K562 (cell line): ENCODE measurements around the gene GRM5. TPM values are rescaled to one million over a fixed set of nuclear protein-coding genes. Genes with fewer than 3 reads are reported as not detected.

Experiments
- ATAC-seq: fragments of 200-7000 bp; cut with Tn5 transposase; 3 replicates; pipeline ENCODE4 v1.9.1; 2020; ENCODE audit warnings: moderate library complexity
- BruUV-seq: library from RNA; stranded (reverse); fragments of 400-500 nt; replicated peaks from 2 replicates; lab custom pipeline; 2021; lab: Mats Ljungman, UMichigan
- CTCF ChIA-PET: fragments of 300-600 bp; formaldehyde crosslinking; extraction: SDS; loops from one replicate; lab custom pipeline; 2021; ENCODE audit warnings: low intra/inter-chr PET ratio; lab: Yijun Ruan, JAX
- POLR2A ChIA-PET: fragments of 300-600, 350-650 bp; sonication (Branson Sonifier 250); formaldehyde crosslinking; extraction: SDS; loops from one replicate; lab custom pipeline; 2021; ENCODE audit warnings: antibody characterized with exemption, inconsistent platforms; lab: Yijun Ruan, JAX
- DNase-seq, 4 experiments: peaks; one replicate each; pipeline versions ENCODE4 v3.0.0 to v3.0.0-alpha.2; 2011 to 2018; ENCODE audit warnings: low spot score in 3 of 4, mixed read lengths in 3 of 4; ENCODE audit errors: extremely low read depth in 1 of 4
- FAIRE-seq: peaks from 2 replicates; lab custom pipeline; 2011; peaks lifted over from hg19 to GRCh38; lab: Jason Lieb, UNC
- H2AFZ ChIP-seq: 2 replicates; pipeline ENCODE4 v1.6.0; 2011; ENCODE audit warnings: low read depth, low read length, control low read depth, inconsistent platforms
- H3K27ac ChIP-seq: fragments of 200-600 bp; 3 replicates; pipeline ENCODE4 v1.8.0; 2011; ENCODE audit warnings: low read depth, mild to moderate bottlenecking, control low read depth, inconsistent platforms, low read length, moderate library complexity, mixed read lengths; ENCODE audit errors: extremely low read depth
- H3K27me3 ChIP-seq, 2 experiments: fragments of 300-600 bp in 1 of 2; 2 replicates in 1 of 2; 3 replicates in 1 of 2; pipeline versions ENCODE4 v1.6.0 to v1.8.0; 2011; ENCODE audit warnings: inconsistent platforms in 2 of 2, low read length in 2 of 2, mild to moderate bottlenecking in 1 of 2, mixed read lengths in 1 of 2, moderate library complexity in 1 of 2; ENCODE audit not compliant: control insufficient read depth in 2 of 2, insufficient read depth in 2 of 2
- H3K36me3 ChIP-seq: fragments of 300-600 bp; 3 replicates; pipeline ENCODE4 v1.8.0; 2011; ENCODE audit warnings: mild to moderate bottlenecking, low read length, inconsistent platforms; ENCODE audit not compliant: control insufficient read depth, insufficient read depth
- H3K4me1 ChIP-seq, 2 experiments: fragments of 200-600 bp in 1 of 2; replicated peaks in 1 of 2; 2 replicates in 1 of 2; 3 replicates in 1 of 2; pipeline versions ENCODE4 v1.5.1 to v1.8.0; 2011; ENCODE audit warnings: inconsistent platforms in 2 of 2, low read length in 2 of 2, mild to moderate bottlenecking in 1 of 2, mixed read lengths in 1 of 2, moderate library complexity in 1 of 2; ENCODE audit not compliant: control insufficient read depth in 2 of 2, insufficient read depth in 2 of 2
- H3K4me2 ChIP-seq: 2 replicates; pipeline ENCODE4 v1.6.1; 2011; ENCODE audit warnings: low read length, control low read depth, inconsistent platforms, mixed read lengths; ENCODE audit not compliant: insufficient read depth
- H3K4me3 ChIP-seq: fragments of 200-600 bp; sonication (generic), shearing (Covaris generic); 2 replicates; pipeline ENCODE4 v1.5.1; 2016; ENCODE audit warnings: control low read depth, inconsistent platforms
- H3K79me2 ChIP-seq: fragments of 200-600 bp; 3 replicates; pipeline ENCODE4 v1.8.0; 2011; ENCODE audit warnings: low read length, inconsistent platforms; ENCODE audit not compliant: control insufficient read depth, insufficient read depth
- H3K9ac ChIP-seq, 2 experiments: 2 replicates each; pipeline versions ENCODE4 v1.6.0 to v1.6.1; 2011; ENCODE audit warnings: low read depth in 2 of 2, low read length in 2 of 2, control low read depth in 1 of 2, inconsistent platforms in 1 of 2, mild to moderate bottlenecking in 1 of 2, mixed read lengths in 1 of 2; ENCODE audit not compliant: insufficient read depth in 1 of 2
- H3K9me1 ChIP-seq: one replicate; pipeline ENCODE4 v1.6.0; 2011; ENCODE audit warnings: inconsistent platforms, mild to moderate bottlenecking, low read length, moderate library complexity; ENCODE audit not compliant: control insufficient read depth, insufficient read depth
- H3K9me3 ChIP-seq: replicated peaks from 2 replicates; pipeline ENCODE4 v1.5.1; 2011; ENCODE audit warnings: low read depth, low read length, inconsistent platforms; ENCODE audit not compliant: control insufficient read depth, insufficient read depth
- H4K20me1 ChIP-seq: replicated peaks from 2 replicates; pipeline ENCODE4 v1.6.1; 2011; ENCODE audit warnings: low read length, inconsistent platforms, mixed read lengths; ENCODE audit not compliant: control insufficient read depth, insufficient read depth
- ARHGAP35 ChIP-seq: fragments of 450-650 bp; IDR thresholded peaks from 2 replicates; pipeline ENCODE4 v1.6.1; 2018; ENCODE audit not compliant: partially characterized antibody
- EHMT2 ChIP-seq: fragments of 450-650 bp; IDR thresholded peaks from 2 replicates; pipeline ENCODE4 v1.6.1; 2018; ENCODE audit warnings: antibody characterized with exemption
- ILK ChIP-seq: fragments of 450-650 bp; IDR thresholded peaks from 2 replicates; pipeline ENCODE4 v1.6.1; 2016; ENCODE audit warnings: missing genetic modification characterization, low read depth, mild to moderate bottlenecking, missing compliant biosample characterization, moderate library complexity, borderline replicate concordance
- MEF2D ChIP-seq: conservative IDR thresholded peaks from 2 replicates; pipeline ENCODE4 v1.6.1; 2016; ENCODE audit warnings: low read depth, missing genetic modification characterization, missing compliant biosample characterization
- PHB2 ChIP-seq: fragments of 450-650 bp; IDR thresholded peaks from 2 replicates; pipeline ENCODE4 v1.6.1; 2017; ENCODE audit warnings: low read depth
- SMAD1 ChIP-seq: fragments of 150-350 bp; IDR thresholded peaks from 2 replicates; pipeline ENCODE4 v1.6.1; 2014; ENCODE audit warnings: low read length, low read depth; ENCODE audit not compliant: partially characterized antibody
- TCF3 ChIP-seq: sonication (generic); formaldehyde crosslinking; IDR thresholded peaks from 2 replicates; pipeline ENCODE4 v1.4.0; 2020; ENCODE audit warnings: mild to moderate bottlenecking, missing genetic modification reagents
- U2AF1 ChIP-seq: fragments of 200-400 bp; formaldehyde crosslinking; optimal IDR thresholded peaks from 2 replicates; pipeline ENCODE3; 2017; ENCODE audit warnings: mild to moderate bottlenecking, low read depth, low read length, moderate library complexity
- ZNF695 ChIP-seq: fragments of 450-650 bp; formaldehyde crosslinking; IDR thresholded peaks from 2 replicates; pipeline ENCODE4 v1.4.0; 2020; ENCODE audit warnings: mild to moderate bottlenecking, moderate library complexity
- ZNF699 ChIP-seq: fragments of 250-450 bp; sonication (Bioruptor Pico); IDR thresholded peaks from 2 replicates; pipeline ENCODE4 v1.8.0; 2021; ENCODE audit warnings: mild to moderate bottlenecking, moderate library complexity; ENCODE audit not compliant: insufficient replicate concordance
- WGBS: fragments of 100-300 bp; shearing (Covaris generic); methylation state at CpG from one replicate; pipeline ENCODE4 v1.1.6; 2016; ENCODE audit warnings: low coverage, mixed read lengths; ENCODE audit not compliant: insufficient coverage; ENCODE audit errors: missing lambda C conversion rate; 5-methylcytosine and 5-hydroxymethylcytosine counted together
- in situ Hi-C: fragments of 300-500 bp; cut with MboI; formaldehyde crosslinking; loops from 4 replicates; pipeline ENCODE4 v1.15.0; 2018; ENCODE audit warnings: inconsistent platforms, mixed read lengths
- intact Hi-C: fragments of 100-400 bp; cut with micrococcal nuclease; formaldehyde crosslinking; loops from 2 replicates; pipeline ENCODE4 v1.14.2; 2022
- polyA plus RNA-seq, 8 experiments: library from polyadenylated mRNA; depleted of rRNA in 4 of 8; stranded (reverse) in 5 of 8; unstranded in 3 of 8; fragments of >200 nt; fragmentation: Nextera tagmentation in 2 of 8; fragmentation: Illumina TruSeq in 1 of 8; extraction: Ambion mirVana in 2 of 8; extraction: Trizol in 1 of 8; gene quantifications; 2 replicates each; pipeline versions ENCODE4 v1.2.1 to v1.2.3, GENCODE V29; 2011 to 2014; ENCODE audit warnings: inconsistent platforms in 1 of 8, missing spikeins in 1 of 8
- total RNA-seq, 7 experiments: library from RNA; depleted of rRNA in 6 of 7; stranded (reverse); fragments of >200 nt in 6 of 7; fragmentation: Illumina TruSeq in 2 of 7; extraction: Trizol in 2 of 7; gene quantifications; 2 replicates each; pipeline versions ENCODE4 v1.2.1 to v1.2.3, GENCODE V29; 2011 to 2021; ENCODE audit warnings: low replicate concordance in 1 of 7
- TF ChIP-seq, protein P1 (sequence below): fragments of 250-450 bp; sonication (Bioruptor Pico); IDR thresholded peaks from 2 replicates; pipeline ENCODE4 v1.4.0; 2020; ENCODE audit warnings: mild to moderate bottlenecking, moderate library complexity
- TF ChIP-seq, protein P2 (sequence below): sonication (generic); IDR thresholded peaks from 2 replicates; pipeline ENCODE4 v1.6.1; 2016

The GRM5 gene
- total and polyA plus RNA-seq, 9 of the 15 experiments (the other 6 are each of a cell fraction or from before 2014, with no cell fraction given), result not detected

DNA sequence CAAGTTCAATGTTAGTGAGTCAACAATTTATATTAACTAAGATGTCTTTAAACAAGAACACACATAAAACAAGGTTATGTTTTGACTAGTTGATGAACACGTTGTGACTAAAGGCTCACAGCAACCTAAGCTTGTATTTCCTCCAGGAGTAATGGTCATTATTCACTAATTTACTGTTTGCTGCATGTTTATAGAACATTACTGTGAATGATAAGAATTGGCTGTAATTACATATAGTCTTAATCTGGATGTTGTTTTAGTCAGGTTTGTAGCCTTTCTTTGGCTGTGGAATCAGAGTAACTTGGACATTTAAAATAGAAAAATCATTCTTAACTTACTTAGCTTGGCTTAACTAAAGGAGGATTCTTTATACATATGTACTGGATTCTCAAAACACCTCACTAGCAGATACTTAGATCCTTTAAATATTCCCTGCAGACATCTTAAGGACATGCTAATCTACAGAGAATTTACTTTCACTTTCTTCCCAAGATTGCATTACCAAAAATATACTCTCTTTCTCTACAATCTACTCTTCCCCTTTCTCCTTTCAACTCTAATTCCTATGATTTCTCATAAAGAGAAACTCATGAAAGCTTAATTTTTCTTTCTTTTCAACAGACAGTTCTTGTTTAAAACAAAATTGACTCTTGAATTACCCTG lies 408.6 kb downstream of the GRM5 start (continued):
- TF ChIP-seq, protein P1, sequence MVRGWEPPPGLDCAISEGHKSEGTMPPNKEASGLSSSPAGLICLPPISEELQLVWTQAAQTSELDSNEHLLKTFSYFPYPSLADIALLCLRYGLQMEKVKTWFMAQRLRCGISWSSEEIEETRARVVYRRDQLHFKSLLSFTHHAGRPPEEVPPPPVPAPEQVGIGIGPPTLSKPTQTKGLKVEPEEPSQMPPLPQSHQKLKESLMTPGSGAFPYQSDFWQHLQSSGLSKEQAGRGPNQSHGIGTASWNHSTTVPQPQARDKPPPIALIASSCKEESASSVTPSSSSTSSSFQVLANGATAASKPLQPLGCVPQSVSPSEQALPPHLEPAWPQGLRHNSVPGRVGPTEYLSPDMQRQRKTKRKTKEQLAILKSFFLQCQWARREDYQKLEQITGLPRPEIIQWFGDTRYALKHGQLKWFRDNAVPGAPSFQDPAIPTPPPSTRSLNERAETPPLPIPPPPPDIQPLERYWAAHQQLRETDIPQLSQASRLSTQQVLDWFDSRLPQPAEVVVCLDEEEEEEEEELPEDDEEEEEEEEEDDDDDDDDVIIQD (CRISPR knock-in tag), result no peak
- TF ChIP-seq, protein P2, sequence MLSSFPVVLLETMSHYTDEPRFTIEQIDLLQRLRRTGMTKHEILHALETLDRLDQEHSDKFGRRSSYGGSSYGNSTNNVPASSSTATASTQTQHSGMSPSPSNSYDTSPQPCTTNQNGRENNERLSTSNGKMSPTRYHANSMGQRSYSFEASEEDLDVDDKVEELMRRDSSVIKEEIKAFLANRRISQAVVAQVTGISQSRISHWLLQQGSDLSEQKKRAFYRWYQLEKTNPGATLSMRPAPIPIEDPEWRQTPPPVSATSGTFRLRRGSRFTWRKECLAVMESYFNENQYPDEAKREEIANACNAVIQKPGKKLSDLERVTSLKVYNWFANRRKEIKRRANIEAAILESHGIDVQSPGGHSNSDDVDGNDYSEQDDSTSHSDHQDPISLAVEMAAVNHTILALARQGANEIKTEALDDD, result no peak
- TF ChIP-seq SMAD1 (no peak), EHMT2 (no peak), U2AF1 (no peak), ZNF695 (CRISPR knock-in tag) (no peak)

DNA sequence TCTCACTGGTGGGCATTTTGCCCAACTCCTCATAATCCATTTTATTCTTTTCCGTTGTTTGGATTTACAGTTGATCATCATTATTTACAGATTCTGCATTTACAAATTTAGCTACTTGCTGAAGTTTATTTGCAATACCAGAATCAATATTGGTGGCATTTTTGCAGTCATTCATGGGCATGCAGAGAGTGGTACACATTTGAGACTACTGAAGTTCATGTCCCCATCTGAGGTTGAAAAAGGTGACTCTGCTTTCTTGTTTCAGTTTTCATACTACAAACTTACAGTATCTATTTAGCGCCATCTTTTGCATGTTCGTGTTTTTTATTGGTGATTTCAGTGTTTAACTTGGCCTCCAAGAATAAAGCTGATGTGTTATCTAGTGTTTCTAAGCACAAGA lies 409.5 kb downstream of the GRM5 start:
- in situ Hi-C loops, result no loop called here

More for the DNA sequence above, 409.5 kb downstream of the GRM5 start:
- Histone ChIP-seq H3K27me3 (no peaks in the 10 kb centered on the region), H3K9me3 (no peaks in the 10 kb centered on the region), H3K79me2 (no peaks in the 10 kb centered on the region), H3K9me1 (no peaks in the 10 kb centered on the region), H3K4me1 (no peaks in the 10 kb centered on the region)
- 6% methylated on average over 3 of the region's 3 CpGs for WGBS
- intact Hi-C loops, result no loop called here
- TF ChIP-seq ZNF699 (CRISPR knock-in tag) (no peak), PHB2 (no peak), TCF3 (CRISPR knock-in tag) (no peak), SMAD1 (no peak), ARHGAP35 (no peak), MEF2D (tag) (no peak), ILK (tag) (no peak)
- TF ChIP-seq, all 486 proteins: peak for 0
- BruUV-seq, result no TSS peak
- ATAC-seq, result no peak
- H3K9ac ChIP-seq, result no peak overlapping the region
- DNase-seq, result no peak
- ChIA-PET POLR2A (no interaction called here), CTCF (interaction anchor here (0.5 kb wide), 1 partner anchor 1025 kb away, joined by 3 read pairs; no protein-coding TSS in a partner anchor)
- no peak for FAIRE-seq
- H3K4me2 ChIP-seq, result no peak overlapping the region
- no peak overlapping the region for H3K27ac ChIP-seq
- no peaks in the 10 kb centered on the region for H3K36me3 ChIP-seq
- no peaks in the 10 kb centered on the region for H4K20me1 ChIP-seq
- no peak overlapping the region for H2AFZ ChIP-seq
- no peak overlapping the region for H3K4me3 ChIP-seq
